ENCODE data around the gene EIF4G3. TPM values are rescaled to one million over a fixed set of nuclear protein-coding genes. Genes with fewer than 3 reads are reported as not detected.
"Not testable (repeated sequence)": the region's sequence is repeated elsewhere in the genome, so short reads cannot be mapped to it uniquely, and the experiment has no call there.

The EIF4G3 gene
- total RNA-seq, 4 donors from 2014 or later = 42.1 to 63.2 (median 43.5) TPM

DNA sequence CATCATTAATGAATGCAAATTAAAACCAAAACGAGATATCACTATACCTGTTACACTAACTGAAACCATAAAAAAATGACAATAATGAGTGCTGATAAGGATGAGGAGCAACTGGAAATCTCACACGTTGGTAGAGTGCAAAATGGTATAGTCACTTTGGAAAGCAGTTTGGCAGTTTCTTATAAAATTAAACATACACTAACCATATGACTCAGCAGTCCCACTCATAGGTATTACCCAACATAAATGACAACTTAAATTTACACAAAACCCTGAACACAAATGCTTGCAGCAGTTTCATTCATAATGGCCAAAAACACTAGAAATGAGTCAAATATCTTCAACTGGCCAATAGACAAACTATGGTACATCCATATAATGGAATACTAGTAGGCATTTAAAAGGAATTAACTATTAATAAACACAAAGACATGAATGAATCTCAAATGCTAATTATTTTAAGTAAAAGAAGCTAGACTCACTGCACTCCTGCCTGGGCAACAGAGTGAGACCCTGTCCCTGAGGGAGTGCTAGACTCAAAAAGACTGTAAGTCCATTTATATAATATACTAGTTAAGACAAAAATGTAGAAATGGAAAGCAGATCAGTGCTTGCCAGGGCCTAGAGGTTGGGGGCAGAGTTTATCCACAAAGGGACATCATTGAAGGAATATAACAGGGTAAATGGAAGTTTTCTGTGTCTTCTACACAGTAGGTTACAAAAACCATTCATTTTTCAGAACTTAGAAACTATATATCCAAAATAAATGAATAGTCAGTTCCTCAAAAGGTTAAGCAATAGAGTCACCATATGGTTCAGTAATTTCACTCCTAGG lies 77.4 kb downstream of the EIF4G3 start:
- DNase-seq (no peak), ATAC-seq (no peak)
- H3K9me3 ChIP-seq = no peaks in the 10 kb centered on the region
- H3K27me3 ChIP-seq = no peaks in the 10 kb centered on the region
- no peaks in the 10 kb centered on the region for H3K36me3 ChIP-seq
- peaks cover 0 to 33% of the 10 kb centered on the region in 2 donors for H3K4me1 ChIP-seq
- in situ Hi-C loops (cut with MboI; ENCODE audit: low sequenced_read_pairs in 4 of 4) = no loop called here
- no peak overlapping the region for H3K27ac ChIP-seq
- TF ChIP-seq, protein P1, sequence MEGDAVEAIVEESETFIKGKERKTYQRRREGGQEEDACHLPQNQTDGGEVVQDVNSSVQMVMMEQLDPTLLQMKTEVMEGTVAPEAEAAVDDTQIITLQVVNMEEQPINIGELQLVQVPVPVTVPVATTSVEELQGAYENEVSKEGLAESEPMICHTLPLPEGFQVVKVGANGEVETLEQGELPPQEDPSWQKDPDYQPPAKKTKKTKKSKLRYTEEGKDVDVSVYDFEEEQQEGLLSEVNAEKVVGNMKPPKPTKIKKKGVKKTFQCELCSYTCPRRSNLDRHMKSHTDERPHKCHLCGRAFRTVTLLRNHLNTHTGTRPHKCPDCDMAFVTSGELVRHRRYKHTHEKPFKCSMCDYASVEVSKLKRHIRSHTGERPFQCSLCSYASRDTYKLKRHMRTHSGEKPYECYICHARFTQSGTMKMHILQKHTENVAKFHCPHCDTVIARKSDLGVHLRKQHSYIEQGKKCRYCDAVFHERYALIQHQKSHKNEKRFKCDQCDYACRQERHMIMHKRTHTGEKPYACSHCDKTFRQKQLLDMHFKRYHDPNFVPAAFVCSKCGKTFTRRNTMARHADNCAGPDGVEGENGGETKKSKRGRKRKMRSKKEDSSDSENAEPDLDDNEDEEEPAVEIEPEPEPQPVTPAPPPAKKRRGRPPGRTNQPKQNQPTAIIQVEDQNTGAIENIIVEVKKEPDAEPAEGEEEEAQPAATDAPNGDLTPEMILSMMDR (IDR thresholded peaks at IDR 0.05 in 4 of 5, conservative IDR thresholded peaks at IDR 0.05 in 1 of 5) = no peak
- TF ChIP-seq POLR2A (IDR thresholded peaks at IDR 0.05) = no peak
- intact Hi-C loops (cut with DNase I; ENCODE audit: low total_unique reads) = no loop called here
- no peak overlapping the region for H3K4me3 ChIP-seq

DNA sequence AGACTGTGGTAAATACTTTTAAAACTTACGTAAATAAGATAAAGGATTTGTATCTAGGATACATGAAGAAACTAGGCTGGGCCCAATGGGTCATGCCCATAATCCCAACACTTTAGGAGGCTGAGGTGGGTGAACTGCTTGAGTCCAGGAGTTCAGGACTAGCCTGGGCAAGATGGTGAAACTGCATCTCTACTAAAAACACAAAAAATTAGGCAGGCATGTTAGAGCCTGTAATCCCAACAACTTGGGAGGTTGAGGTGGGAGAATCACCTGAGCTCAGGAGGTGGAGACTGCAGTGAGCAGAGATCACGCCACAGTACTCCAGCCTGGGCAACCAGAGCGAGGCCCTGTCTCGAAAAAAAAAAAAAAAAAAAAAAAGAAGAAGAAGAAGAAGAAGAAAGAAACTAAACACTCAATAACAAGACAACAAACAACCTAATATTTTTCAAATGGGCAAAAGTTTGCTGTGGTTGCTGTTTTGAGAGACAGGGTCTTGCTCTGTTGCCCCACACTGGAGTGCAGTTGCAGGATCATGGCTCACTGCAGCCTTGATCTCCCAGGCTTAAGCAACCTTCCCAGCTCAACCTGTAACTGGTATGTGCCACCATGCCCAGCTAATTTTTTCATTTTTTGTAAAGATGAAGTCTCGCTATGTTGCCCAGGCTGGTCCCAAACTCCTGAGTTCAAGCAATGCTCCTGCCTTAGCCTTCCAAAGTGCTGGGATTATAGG lies 78.3 kb downstream of the EIF4G3 start:
- TF ChIP-seq, protein P1 (IDR thresholded peaks at IDR 0.05 in 4 of 5, conservative IDR thresholded peaks at IDR 0.05 in 1 of 5) = no peak
- H3K4me1 ChIP-seq = peaks cover 0 to 33% of the 10 kb centered on the region in 2 donors
- H3K27ac ChIP-seq = no peak overlapping the region
- H3K36me3 ChIP-seq = no peaks in the 10 kb centered on the region
- DNase-seq (no peak), ATAC-seq (no peak)
- H3K4me3 ChIP-seq = no peak overlapping the region
- no peaks in the 10 kb centered on the region for H3K9me3 ChIP-seq
- in situ Hi-C loops (cut with MboI; ENCODE audit: low sequenced_read_pairs in 4 of 4) = no loop called here
- H3K27me3 ChIP-seq = no peaks in the 10 kb centered on the region
- intact Hi-C loops (cut with DNase I; ENCODE audit: low total_unique reads) = no loop called here

DNA sequence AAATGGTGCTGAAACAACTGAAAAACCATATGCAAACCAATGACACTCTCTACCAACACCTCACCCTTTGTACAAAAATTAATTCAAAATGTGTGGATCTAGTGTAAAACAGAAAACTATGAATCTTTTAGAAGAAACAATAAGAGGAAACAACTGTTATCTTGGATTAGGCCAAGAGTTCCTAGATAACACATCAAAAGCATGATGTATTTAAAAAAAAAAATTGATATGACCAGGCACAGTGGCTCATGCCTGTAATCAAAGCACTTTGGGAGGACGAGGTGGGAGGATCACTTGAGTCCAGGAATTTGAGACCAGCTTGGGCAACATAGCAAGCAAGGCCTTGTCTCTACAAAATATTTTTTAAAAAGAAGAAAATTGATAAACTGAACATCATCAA lies 79.0 kb downstream of the EIF4G3 start:
- Histone ChIP-seq H3K27me3 (no peaks in the 10 kb centered on the region), H3K9me3 (no peaks in the 10 kb centered on the region), H3K4me1 (peaks cover 0 to 33% of the 10 kb centered on the region in 2 donors), H3K36me3 (no peaks in the 10 kb centered on the region), H3K4me3 (no peak overlapping the region), H3K27ac (no peak overlapping the region)
- TF ChIP-seq POLR2A (IDR thresholded peaks at IDR 0.05) = no peak
- TF ChIP-seq, protein P1 (IDR thresholded peaks at IDR 0.05 in 4 of 5, conservative IDR thresholded peaks at IDR 0.05 in 1 of 5) = no peak
- ATAC-seq (no peak), DNase-seq (no peak)
- in situ Hi-C loops (cut with MboI; ENCODE audit: low sequenced_read_pairs in 4 of 4) = no loop called here
- intact Hi-C loops (cut with DNase I; ENCODE audit: low total_unique reads) = no loop called here

DNA sequence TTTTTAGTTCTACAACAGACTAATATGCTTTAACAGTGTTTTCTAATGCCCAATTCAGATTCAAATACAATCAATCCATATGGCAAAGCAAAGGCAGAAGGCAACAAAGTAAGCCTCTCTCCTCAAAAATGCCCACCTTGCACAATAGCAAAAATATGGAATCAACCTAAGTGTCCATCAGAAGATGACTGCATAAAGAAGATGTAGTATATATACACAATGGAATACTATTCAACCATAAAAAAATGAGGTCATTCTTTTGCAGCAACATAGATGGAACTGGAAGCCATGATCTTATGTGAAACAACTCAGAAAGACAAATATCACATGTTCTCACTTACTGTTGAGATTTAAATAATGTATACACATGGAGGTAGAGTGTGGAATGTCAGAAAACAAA lies 80.7 kb downstream of the EIF4G3 start:
- TF ChIP-seq POLR2A (IDR thresholded peaks at IDR 0.05) = no peak
- TF ChIP-seq, protein P1 (IDR thresholded peaks at IDR 0.05 in 4 of 5, conservative IDR thresholded peaks at IDR 0.05 in 1 of 5) = no peak
- intact Hi-C loops (cut with DNase I; ENCODE audit: low total_unique reads) (no loop called here), in situ Hi-C loops (cut with MboI; ENCODE audit: low sequenced_read_pairs in 4 of 4) (no loop called here)
- Histone ChIP-seq H3K27ac (no peak overlapping the region), H3K4me3 (no peak overlapping the region), H3K4me1 (peaks cover 4 to 33% of the 10 kb centered on the region in 2 donors), H3K36me3 (no peaks in the 10 kb centered on the region), H3K27me3 (no peaks in the 10 kb centered on the region), H3K9me3 (no peaks in the 10 kb centered on the region)
- DNase-seq = no peak
- ATAC-seq = no peak

DNA sequence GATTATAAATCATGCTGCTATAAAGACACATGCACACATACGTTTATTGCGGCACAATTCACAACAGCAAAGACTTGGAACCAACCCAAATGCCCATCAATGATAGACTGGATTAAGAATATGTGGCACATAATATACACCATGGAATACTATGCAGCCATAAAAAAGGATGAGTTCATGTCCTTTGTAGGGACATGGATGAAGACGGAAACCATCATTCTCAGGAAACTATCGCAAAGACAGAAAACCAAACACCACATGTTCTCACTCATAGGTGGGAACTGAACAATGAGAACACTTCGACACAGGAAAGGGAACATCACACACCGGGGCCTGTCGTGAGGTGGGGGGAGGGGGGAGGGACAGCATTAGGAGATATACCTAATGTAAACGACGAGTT lies 82.4 kb downstream of the EIF4G3 start:
- DNase-seq; ATAC-seq; H3K36me3 ChIP-seq; H3K9me3 ChIP-seq; H3K4me3 ChIP-seq; in situ Hi-C loops (cut with MboI; ENCODE audit: low sequenced_read_pairs in 4 of 4); H3K27me3 ChIP-seq; H3K27ac ChIP-seq; intact Hi-C loops (cut with DNase I; ENCODE audit: low total_unique reads): not testable (repeated sequence)
- peaks cover 19 to 42% of the 10 kb centered on the region in 2 donors for H3K4me1 ChIP-seq

DNA sequence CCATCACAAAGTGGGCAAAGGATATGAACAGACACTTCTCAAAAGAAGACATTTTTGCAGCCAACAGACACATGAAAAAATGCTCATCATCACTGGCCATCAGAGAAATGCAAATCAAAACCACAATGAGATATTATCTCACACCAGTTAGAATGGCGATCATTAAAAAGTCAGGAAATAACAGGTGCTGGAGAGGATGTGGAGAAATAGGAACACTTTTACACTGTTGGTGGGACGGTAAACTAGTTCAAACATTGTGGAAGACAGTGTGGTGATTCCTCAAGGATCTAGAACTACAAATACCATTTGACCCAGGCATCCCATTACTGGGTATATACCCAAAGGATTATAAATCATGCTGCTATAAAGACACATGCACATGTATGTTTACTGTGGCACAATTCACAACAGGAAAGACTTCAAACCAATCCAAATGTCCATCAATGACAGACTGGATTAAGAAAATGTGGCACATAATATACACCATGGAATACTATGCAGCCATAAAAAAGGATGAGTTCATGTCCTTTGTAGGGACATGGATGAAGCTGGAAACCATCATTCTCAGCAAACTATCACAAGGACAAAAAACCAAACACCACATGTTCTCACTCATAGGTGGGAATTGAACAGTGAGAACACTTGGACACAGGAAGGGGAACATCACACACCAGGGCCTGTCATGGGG lies 83.3 kb downstream of the EIF4G3 start:
- intact Hi-C loops (cut with DNase I; ENCODE audit: low total_unique reads); ATAC-seq; H3K4me3 ChIP-seq; H3K36me3 ChIP-seq; H3K27ac ChIP-seq; H3K27me3 ChIP-seq; H3K9me3 ChIP-seq; DNase-seq; in situ Hi-C loops (cut with MboI; ENCODE audit: low sequenced_read_pairs in 4 of 4): not testable (repeated sequence)
- peaks cover 22 to 43% of the 10 kb centered on the region in 2 donors for H3K4me1 ChIP-seq

DNA sequence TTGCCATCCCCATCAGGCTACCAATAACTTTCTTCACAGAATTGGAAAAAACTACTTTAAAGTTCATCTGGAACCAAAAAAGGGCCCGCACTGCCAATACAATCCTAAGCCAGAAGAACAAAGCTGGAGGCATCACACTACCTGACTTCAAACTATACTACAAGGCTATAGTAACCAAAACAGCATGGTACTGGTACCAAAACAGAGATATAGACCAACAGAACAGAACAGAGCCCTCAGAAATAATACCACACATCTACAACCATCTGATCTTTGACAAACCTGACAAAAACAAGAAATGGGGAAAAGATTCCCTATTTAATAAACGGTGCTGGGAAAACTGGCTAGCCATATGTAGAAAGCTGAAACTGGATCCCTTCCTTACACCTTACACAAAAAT lies 84.2 kb downstream of the EIF4G3 start:
- H3K36me3 ChIP-seq; H3K27me3 ChIP-seq; H3K27ac ChIP-seq; H3K4me3 ChIP-seq; H3K9me3 ChIP-seq; in situ Hi-C loops (cut with MboI; ENCODE audit: low sequenced_read_pairs in 4 of 4); intact Hi-C loops (cut with DNase I; ENCODE audit: low total_unique reads); DNase-seq; ATAC-seq: not testable (repeated sequence)
- H3K4me1 ChIP-seq = peaks cover 22 to 43% of the 10 kb centered on the region in 2 donors

Data from gastrocnemius medialis (tissue), 4 donors.